Activated CD4-positive, alpha-beta memory T cell treated with anti-CD3 and anti-CD28 coated beads for 36 hours (primary cell): ENCODE results near the gene VMAC. TPM values are rescaled to one million over a fixed set of nuclear protein-coding genes. Genes with fewer than 3 reads are reported as not detected.
A peak's percentile ranks its signal among the peaks of the same experiment; 100 is the strongest.

Experiments used
- CTCF ChIA-PET: fragments of 350-600 bp; sonication (Branson Sonifier 250); formaldehyde crosslinking; loops from one replicate; lab custom pipeline; 2021; ENCODE audit warnings: antibody characterized with exemption, inconsistent platforms; lab: Charles Lee
- POLR2A ChIA-PET: fragments of 350-600 bp; sonication (Branson Sonifier 250); formaldehyde crosslinking; loops from one replicate; lab custom pipeline; 2021; ENCODE audit warnings: antibody characterized with exemption; lab: Charles Lee
- DNase-seq: peaks from one replicate; pipeline ENCODE4 v3.0.0-alpha.2; 2020
- H3K27ac Mint-ChIP-seq: one replicate; pipeline ENCODE4 v1.8.0; 2021; ENCODE audit warnings: mixed read lengths
- H3K27me3 Mint-ChIP-seq: one replicate; pipeline ENCODE4 v1.8.0; 2021; ENCODE audit warnings: mixed read lengths
- H3K36me3 Mint-ChIP-seq: one replicate; pipeline ENCODE4 v1.8.0; 2021; ENCODE audit warnings: mixed read lengths
- H3K4me1 Mint-ChIP-seq: one replicate; pipeline ENCODE4 v1.8.0; 2021; ENCODE audit warnings: low read depth, mixed read lengths
- H3K4me3 Mint-ChIP-seq: one replicate; pipeline ENCODE4 v1.8.0; 2021; ENCODE audit warnings: mild to moderate bottlenecking, mixed read lengths
- H3K9me3 Mint-ChIP-seq: one replicate; pipeline ENCODE4 v1.8.0; 2021; ENCODE audit warnings: mixed read lengths
- intact Hi-C: fragments of 100-400 bp; cut with micrococcal nuclease; formaldehyde crosslinking; loops from one replicate; pipeline ENCODE4 v1.15.1; 2023
- total RNA-seq, 2 experiments: library from RNA; stranded (reverse); gene quantifications; one replicate each; pipeline ENCODE4 v1.2.3, GENCODE V29; 2021

Gene VMAC
- total RNA-seq, 2 experiments from 2014 or later: 2.9 to 3.3 TPM

- POLR2A ChIA-PET: no interaction called here
- Mint-ChIP-seq H3K27me3 (no peaks in the 10 kb centered on the region), H3K4me3 (no peak overlapping the region), H3K27ac (no peak overlapping the region), H3K4me1 (no peaks in the 10 kb centered on the region), H3K36me3 (peaks cover 30% of the 10 kb centered on the region), H3K9me3 (no peaks in the 10 kb centered on the region)
- intact Hi-C loops: no loop called here
- CTCF ChIA-PET: interaction anchor here (1.0 to 1.5 kb wide), 4 partner anchors 30 to 133 kb away, joined by 3 to 7 read pairs (median 4); no protein-coding TSS in a partner anchor
- DNase-seq: no peak
These were observed 32.9 kb downstream of the VMAC start for GRCh38 chr19:5937550-5937949.

- intact Hi-C loops: no loop called here
- no peaks in the 10 kb centered on the region for H3K9me3 Mint-ChIP-seq
- peaks cover 25% of the 10 kb centered on the region for H3K36me3 Mint-ChIP-seq
- H3K27me3 Mint-ChIP-seq: no peaks in the 10 kb centered on the region
- DNase-seq: no peak
- H3K4me3 Mint-ChIP-seq: no peak overlapping the region
- no peak overlapping the region for H3K27ac Mint-ChIP-seq
- CTCF ChIA-PET: no interaction called here
- peaks cover 13% of the 10 kb centered on the region for H3K4me1 Mint-ChIP-seq
- POLR2A ChIA-PET: no interaction called here
These were observed 35.9 kb downstream of the VMAC start for GRCh38 chr19:5940260-5941208.

DNA sequence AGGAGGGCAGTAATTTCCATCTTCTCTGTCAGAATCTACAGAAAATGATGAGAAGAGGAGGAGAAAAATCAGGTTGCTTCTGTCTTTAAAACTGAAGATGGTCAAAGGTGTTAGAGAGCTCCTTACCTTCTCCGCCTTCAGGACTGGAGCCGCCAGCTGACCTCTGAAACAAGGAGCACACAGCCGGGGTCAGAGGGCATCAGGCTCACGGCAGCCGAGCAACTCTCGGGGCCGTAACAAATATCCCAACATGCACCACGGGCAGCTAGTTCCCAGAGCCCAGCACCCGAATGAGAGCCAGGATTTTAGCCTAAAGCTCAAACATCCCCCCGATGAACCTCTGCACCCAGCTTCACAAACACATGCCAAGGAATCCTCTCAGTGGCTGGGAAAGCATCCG, 37.0 kb downstream of the VMAC start:
- Mint-ChIP-seq H3K4me3 (no peak overlapping the region), H3K4me1 (peaks cover 17% of the 10 kb centered on the region), H3K9me3 (no peaks in the 10 kb centered on the region), H3K27me3 (no peaks in the 10 kb centered on the region), H3K36me3 (peaks cover 18% of the 10 kb centered on the region), H3K27ac (no peak overlapping the region)
- ChIA-PET POLR2A (no interaction called here), CTCF (interaction anchor here (2.8 kb wide), 1 partner anchor 138 kb away, joined by 10 read pairs; no protein-coding TSS in a partner anchor)
- intact Hi-C loops: no loop called here
- no peak for DNase-seq

DNA sequence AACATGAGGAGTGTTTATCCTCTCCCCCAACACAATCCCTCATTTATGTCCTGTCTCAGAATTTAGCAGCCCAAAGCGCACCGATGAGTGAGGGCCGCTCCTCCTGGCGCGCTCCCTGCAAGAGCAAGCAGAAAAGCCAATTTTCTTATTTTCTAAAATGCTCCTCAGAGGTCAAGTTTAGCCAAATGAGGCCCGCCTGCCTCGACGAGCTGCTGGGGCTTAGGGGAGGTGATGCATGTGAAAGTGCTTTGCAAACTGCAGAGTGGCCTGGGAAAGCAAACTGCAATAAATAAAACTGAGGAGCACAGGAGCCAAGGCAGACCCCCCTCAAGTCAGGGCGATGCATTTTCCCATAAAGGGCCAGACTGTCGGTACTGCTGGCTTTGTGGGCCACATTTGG, 38.4 kb downstream of the VMAC start:
- H3K4me3 Mint-ChIP-seq: no peak overlapping the region
- H3K36me3 Mint-ChIP-seq: peaks cover 14% of the 10 kb centered on the region
- H3K9me3 Mint-ChIP-seq: no peaks in the 10 kb centered on the region
- DNase-seq: no peak
- no peak overlapping the region for H3K27ac Mint-ChIP-seq
- peaks cover 25% of the 10 kb centered on the region for H3K4me1 Mint-ChIP-seq
- no peaks in the 10 kb centered on the region for H3K27me3 Mint-ChIP-seq
- ChIA-PET CTCF (interaction anchor here (1.0 to 2.8 kb wide), 3 partner anchors 26 to 139 kb away, joined by 3 to 10 read pairs (median 4); no protein-coding TSS in a partner anchor), POLR2A (no interaction called here)
- intact Hi-C loops: no loop called here

GRCh38 chr19:5943623-5944022, 39.0 kb downstream of the VMAC start:
- H3K9me3 Mint-ChIP-seq: no peaks in the 10 kb centered on the region
- peaks cover 30% of the 10 kb centered on the region for H3K4me1 Mint-ChIP-seq
- intact Hi-C loops: no loop called here
- H3K36me3 Mint-ChIP-seq: peaks cover 15% of the 10 kb centered on the region
- no peak overlapping the region for H3K4me3 Mint-ChIP-seq
- POLR2A ChIA-PET: no interaction called here
- no peak for DNase-seq
- CTCF ChIA-PET: interaction anchor here (1.0 to 2.8 kb wide), 3 partner anchors 25 to 140 kb away, joined by 3 to 10 read pairs (median 4); no protein-coding TSS in a partner anchor
- H3K27ac Mint-ChIP-seq: no peak overlapping the region
- H3K27me3 Mint-ChIP-seq: no peaks in the 10 kb centered on the region

- ChIA-PET POLR2A (interaction anchor here (1.1 to 1.6 kb wide), 2 partner anchors 21 to 43 kb away, joined by 3 to 7 read pairs; partner anchors contain the start of genes NDUFA11 and VMAC), CTCF (interaction anchor here (1.2 to 2.1 kb wide), 3 partner anchors 15 to 184 kb away, joined by 3 to 9 read pairs (median 7); no protein-coding TSS in a partner anchor)
- peak overlapping the region; percentile 74 for H3K27ac Mint-ChIP-seq
- peaks cover 68% of the 10 kb centered on the region for H3K4me1 Mint-ChIP-seq
- DNase-seq: no peak
- no peaks in the 10 kb centered on the region for H3K9me3 Mint-ChIP-seq
- H3K36me3 Mint-ChIP-seq: peaks cover 16% of the 10 kb centered on the region
- H3K4me3 Mint-ChIP-seq: no peak overlapping the region
- no peaks in the 10 kb centered on the region for H3K27me3 Mint-ChIP-seq
- intact Hi-C loops: no loop called here
These were observed 42.8 kb downstream of the VMAC start for GRCh38 chr19:5947435-5947834.

GRCh38 chr19:5948752-5949564, 44.3 kb downstream of the VMAC start:
- ChIA-PET CTCF (interaction anchor here (0.9 to 2.4 kb wide), 8 partner anchors 12 to 176 kb away, joined by 3 to 13 read pairs (median 6); partner anchors contain the start of gene NRTN), POLR2A (interaction anchor here (0.6 to 1.6 kb wide), 5 partner anchors 29 to 664 kb away, joined by 3 to 7 read pairs (median 4); partner anchors contain the start of genes NDUFA11 and VMAC)
- peak overlapping the region; percentile 95 for H3K27ac Mint-ChIP-seq
- peak overlapping the region; percentile 40 for H3K4me3 Mint-ChIP-seq
- H3K27me3 Mint-ChIP-seq: no peaks in the 10 kb centered on the region
- intact Hi-C loops: no loop called here
- DNase-seq: peak; percentile 42
- no peaks in the 10 kb centered on the region for H3K9me3 Mint-ChIP-seq
- H3K36me3 Mint-ChIP-seq: peaks cover 17% of the 10 kb centered on the region
- H3K4me1 Mint-ChIP-seq: peaks cover 78% of the 10 kb centered on the region

DNA sequence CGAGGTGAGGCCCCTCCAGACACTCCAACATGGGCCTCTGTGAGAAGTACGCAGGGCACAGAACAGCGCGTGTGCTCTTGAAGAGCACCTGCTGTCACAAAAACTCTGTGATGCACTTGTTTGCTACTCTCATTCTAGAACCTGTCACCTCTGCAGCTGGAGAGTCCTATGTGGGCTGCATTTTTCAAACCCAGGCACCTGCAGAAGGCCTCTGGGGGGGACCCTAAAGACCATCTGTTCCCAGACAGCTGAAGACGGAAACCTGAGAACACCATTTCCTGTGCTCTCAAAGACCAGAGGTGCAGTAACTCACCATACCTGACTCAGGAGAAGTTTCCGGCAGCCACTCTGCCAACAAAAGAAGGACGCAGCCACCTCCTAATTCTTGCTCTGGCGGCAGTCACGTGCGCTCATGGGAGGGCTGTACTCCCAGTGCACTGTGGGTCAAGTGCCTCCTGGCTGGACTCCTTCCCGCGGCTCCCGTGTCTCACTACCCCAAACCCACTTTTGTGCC, 45.2 kb downstream of the VMAC start:
- peak; percentile 70 for DNase-seq
- no peaks in the 10 kb centered on the region for H3K27me3 Mint-ChIP-seq
- intact Hi-C loops: loop anchor here (5.0 to 10.0 kb wide), 2 partner anchors 123 to 265 kb away; partner anchors contain the start of genes HSD11B1L and MICOS13
- CTCF ChIA-PET: interaction anchor here (1.5 to 3.2 kb wide), 4 partner anchors 12 to 146 kb away, joined by 6 to 29 read pairs (median 12); partner anchors contain the start of gene NRTN
- POLR2A ChIA-PET: no interaction called here
- H3K9me3 Mint-ChIP-seq: no peaks in the 10 kb centered on the region
- peak overlapping the region; percentile 40 for H3K4me3 Mint-ChIP-seq
- peak overlapping the region; percentile 95 for H3K27ac Mint-ChIP-seq
- peaks cover 82% of the 10 kb centered on the region for H3K4me1 Mint-ChIP-seq
- peaks cover 23% of the 10 kb centered on the region for H3K36me3 Mint-ChIP-seq

GRCh38 chr19:5950741-5951140, 46.1 kb downstream of the VMAC start:
- intact Hi-C loops: loop anchor here (5.0 to 10.0 kb wide), 2 partner anchors 123 to 266 kb away; partner anchors contain the start of genes HSD11B1L and MICOS13
- no peak overlapping the region for H3K4me3 Mint-ChIP-seq
- ChIA-PET POLR2A (no interaction called here), CTCF (interaction anchor here (1.2 to 3.2 kb wide), 5 partner anchors 11 to 147 kb away, joined by 3 to 29 read pairs (median 6); partner anchors contain the start of gene NRTN)
- no peak for DNase-seq
- no peaks in the 10 kb centered on the region for H3K27me3 Mint-ChIP-seq
- H3K27ac Mint-ChIP-seq: peak overlapping the region; percentile 95
- H3K9me3 Mint-ChIP-seq: no peaks in the 10 kb centered on the region
- H3K4me1 Mint-ChIP-seq: peaks cover 86% of the 10 kb centered on the region
- H3K36me3 Mint-ChIP-seq: peaks cover 23% of the 10 kb centered on the region

GRCh38 chr19:5951338-5951861, 46.7 kb downstream of the VMAC start:
- POLR2A ChIA-PET: interaction anchor here (2.1 kb wide), 1 partner anchor 10 kb away, joined by 6 read pairs; no protein-coding TSS in a partner anchor
- CTCF ChIA-PET: interaction anchor here (0.6 to 3.2 kb wide), 7 partner anchors 11 to 174 kb away, joined by 3 to 29 read pairs (median 3); partner anchors contain the start of gene NRTN
- H3K4me3 Mint-ChIP-seq: no peak overlapping the region
- H3K27ac Mint-ChIP-seq: peak overlapping the region; percentile 95
- intact Hi-C loops: loop anchor here (5.0 to 10.0 kb wide), 2 partner anchors 124 to 267 kb away; partner anchors contain the start of genes HSD11B1L and MICOS13
- H3K36me3 Mint-ChIP-seq: peaks cover 23% of the 10 kb centered on the region
- peaks cover 87% of the 10 kb centered on the region for H3K4me1 Mint-ChIP-seq
- DNase-seq: no peak
- no peaks in the 10 kb centered on the region for H3K9me3 Mint-ChIP-seq
- no peaks in the 10 kb centered on the region for H3K27me3 Mint-ChIP-seq
